Stimulated activated CD4-positive, alpha-beta T cell treated with anti-CD3 and anti-CD28 coated beads, Interleukin-1b, Interleukin-23, amount 100 ng/mL, for 1 hour (primary cell): Measurements from ENCODE around the gene FNDC11.
"Not testable (repeated sequence)": the region's sequence is repeated elsewhere in the genome, so short reads cannot be mapped to it uniquely, and the experiment has no call there.

Experiments used
- DNase-seq, 2 donors: peaks; one replicate each; pipeline ENCODE4 v3.0.0-alpha.2; 2020; ENCODE audit warnings: low read depth in 2 of 2

The FNDC11 gene

GRCh38 chr20:63597651-63598478 is 43.9 kb downstream of the FNDC11 start:
- DNase-seq, result no peak

- no peak for DNase-seq
Observed at GRCh38 chr20:63598479-63599395, 44.8 kb downstream of the FNDC11 start.

- no peak for DNase-seq
Observed at GRCh38 chr20:63599396-63600050, 45.6 kb downstream of the FNDC11 start.

- not testable (repeated sequence) for DNase-seq
Observed at GRCh38 chr20:63601679-63602078, 47.7 kb downstream of the FNDC11 start.

- no peak for DNase-seq
Observed at GRCh38 chr20:63602321-63602720, 48.4 kb downstream of the FNDC11 start.
